Renal pelvis (tissue), 4 donors: Measurements from ENCODE around the gene MAPKAPK3. TPM values are rescaled to one million over a fixed set of nuclear protein-coding genes. Genes with fewer than 3 reads are reported as not detected.
"Not testable (repeated sequence)": the region's sequence is repeated elsewhere in the genome, so short reads cannot be mapped to it uniquely, and the experiment has no call there.

ENCODE experiments used
- DNase-seq: peaks from one replicate; pipeline ENCODE4 v3.0.0-alpha.2; 2013
- polyA plus RNA-seq, 3 donors: library from polyadenylated mRNA; unstranded; fragments of 120-200 nt; gene quantifications; one replicate each; pipeline ENCODE4 v1.2.1, GENCODE V29; 2013; ENCODE audit not compliant: insufficient read length in 3 of 3

The MAPKAPK3 gene
- polyA plus RNA-seq, 3 donors = 37.8 to 62.0 (median 61.0) TPM

- no peak for DNase-seq
Observed at GRCh38 chr3:50675179-50676030, 58.5 kb downstream of the MAPKAPK3 start.

GRCh38 chr3:50676031-50676705 lies 59.2 kb downstream of the MAPKAPK3 start:
- no peak for DNase-seq

- no peak for DNase-seq
Observed at GRCh38 chr3:50687127-50687751, 70.3 kb downstream of the MAPKAPK3 start.

GRCh38 chr3:50687916-50688315 lies 71.0 kb downstream of the MAPKAPK3 start:
- DNase-seq = no peak

- not testable (repeated sequence) for DNase-seq
Observed at GRCh38 chr3:50688602-50689001, 71.7 kb downstream of the MAPKAPK3 start.

- no peak for DNase-seq
Observed at GRCh38 chr3:50689558-50689957, 72.6 kb downstream of the MAPKAPK3 start.

- no peak for DNase-seq
Observed at GRCh38 chr3:50695031-50695430, 78.1 kb downstream of the MAPKAPK3 start.

GRCh38 chr3:50696276-50696675 lies 79.3 kb downstream of the MAPKAPK3 start:
- DNase-seq = no peak

- no peak for DNase-seq
Observed at GRCh38 chr3:50698269-50698668, 81.3 kb downstream of the MAPKAPK3 start.

Other genes with a start within 250 kb of the MAPKAPK3 start
- gene CACNA2D2, start 113.5 kb upstream of the MAPKAPK3 start, polyA plus RNA-seq = 10 to 100 TPM; 17.2 to 18.3 (median 17.9) TPM
- 10 to 100 TPM; 15.7 to 21.2 (median 16.9) TPM for gene C3orf18, start 49.4 kb upstream of the MAPKAPK3 start, polyA plus RNA-seq
- gene HEMK1, start 47.6 kb upstream of the MAPKAPK3 start, polyA plus RNA-seq = 10 to 100 TPM; 24.0 to 33.4 (median 27.9) TPM
- 10 to 100 TPM; 30.8 to 43.8 (median 34.4) TPM for gene CISH, start 5.4 kb upstream of the MAPKAPK3 start, polyA plus RNA-seq
- gene DOCK3, start 57.8 kb downstream of the MAPKAPK3 start, polyA plus RNA-seq = 1 to 10 TPM; 1.2 to 2.1 (median 2.0) TPM